ENCODE measurements around the gene IL1R2.

DNA sequence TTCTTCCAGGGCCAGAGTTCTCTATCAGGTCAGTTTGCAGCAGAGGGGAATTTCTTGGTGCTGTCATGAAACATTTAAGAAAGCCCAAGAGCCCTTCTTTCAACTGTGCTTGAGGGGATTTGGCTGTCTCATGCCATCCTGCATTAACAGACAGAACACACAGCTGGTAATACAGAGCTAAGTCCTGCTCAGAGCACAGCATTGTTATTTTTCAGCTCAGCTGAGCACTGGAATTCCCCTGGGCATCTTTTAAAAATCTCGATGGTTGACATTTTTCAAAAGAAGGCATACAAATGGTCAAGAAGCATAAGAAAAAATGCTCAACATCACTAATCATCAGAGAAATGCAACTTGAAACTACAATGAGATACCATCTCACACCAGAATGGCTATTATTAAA lies 14.9 kb upstream of the IL1R2 start:
- TF ChIP-seq TAF1 (IDR thresholded peaks at IDR 0.05; ENCODE audit: low read depth) = no peak
- TF ChIP-seq, protein P1, sequence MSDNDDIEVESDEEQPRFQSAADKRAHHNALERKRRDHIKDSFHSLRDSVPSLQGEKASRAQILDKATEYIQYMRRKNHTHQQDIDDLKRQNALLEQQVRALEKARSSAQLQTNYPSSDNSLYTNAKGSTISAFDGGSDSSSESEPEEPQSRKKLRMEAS (IDR thresholded peaks at IDR 0.05) = no peak
- TF ChIP-seq, protein P2, sequence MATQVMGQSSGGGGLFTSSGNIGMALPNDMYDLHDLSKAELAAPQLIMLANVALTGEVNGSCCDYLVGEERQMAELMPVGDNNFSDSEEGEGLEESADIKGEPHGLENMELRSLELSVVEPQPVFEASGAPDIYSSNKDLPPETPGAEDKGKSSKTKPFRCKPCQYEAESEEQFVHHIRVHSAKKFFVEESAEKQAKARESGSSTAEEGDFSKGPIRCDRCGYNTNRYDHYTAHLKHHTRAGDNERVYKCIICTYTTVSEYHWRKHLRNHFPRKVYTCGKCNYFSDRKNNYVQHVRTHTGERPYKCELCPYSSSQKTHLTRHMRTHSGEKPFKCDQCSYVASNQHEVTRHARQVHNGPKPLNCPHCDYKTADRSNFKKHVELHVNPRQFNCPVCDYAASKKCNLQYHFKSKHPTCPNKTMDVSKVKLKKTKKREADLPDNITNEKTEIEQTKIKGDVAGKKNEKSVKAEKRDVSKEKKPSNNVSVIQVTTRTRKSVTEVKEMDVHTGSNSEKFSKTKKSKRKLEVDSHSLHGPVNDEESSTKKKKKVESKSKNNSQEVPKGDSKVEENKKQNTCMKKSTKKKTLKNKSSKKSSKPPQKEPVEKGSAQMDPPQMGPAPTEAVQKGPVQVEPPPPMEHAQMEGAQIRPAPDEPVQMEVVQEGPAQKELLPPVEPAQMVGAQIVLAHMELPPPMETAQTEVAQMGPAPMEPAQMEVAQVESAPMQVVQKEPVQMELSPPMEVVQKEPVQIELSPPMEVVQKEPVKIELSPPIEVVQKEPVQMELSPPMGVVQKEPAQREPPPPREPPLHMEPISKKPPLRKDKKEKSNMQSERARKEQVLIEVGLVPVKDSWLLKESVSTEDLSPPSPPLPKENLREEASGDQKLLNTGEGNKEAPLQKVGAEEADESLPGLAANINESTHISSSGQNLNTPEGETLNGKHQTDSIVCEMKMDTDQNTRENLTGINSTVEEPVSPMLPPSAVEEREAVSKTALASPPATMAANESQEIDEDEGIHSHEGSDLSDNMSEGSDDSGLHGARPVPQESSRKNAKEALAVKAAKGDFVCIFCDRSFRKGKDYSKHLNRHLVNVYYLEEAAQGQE (IDR thresholded peaks at IDR 0.05; ENCODE audit: low read depth) = no peak
- TF ChIP-seq TEAD4 (IDR thresholded peaks at IDR 0.05) = no peak
- no peak for TF ChIP-seq CREB1 (IDR thresholded peaks at IDR 0.05; ENCODE audit: low read depth)

Measured in Ishikawa (cell line).